ENCODE measurements around the gene MED29. TPM values are rescaled to one million over a fixed set of nuclear protein-coding genes. Genes with fewer than 3 reads are reported as not detected.

The MED29 gene
- total RNA-seq, 1 experiment from 2014 or later, result 37.1 TPM

GRCh38 chr19:39390451-39390750 is 777 bp upstream of the MED29 start:
- no peak for TF ChIP-seq EZH2 (IDR thresholded peaks at IDR 0.05; ENCODE audit: borderline replicate concordance, low read depth, low read length, poor library complexity, severe bottlenecking)
- TF ChIP-seq CTCF (conservative IDR thresholded peaks at IDR 0.05; ENCODE audit: low read depth, low read length), result no peak
- ChIA-PET CTCF (interaction anchor here (0.8 kb wide), 1 partner anchor 48 kb away, joined by 3 read pairs; the partner anchor contains the start of gene SAMD4B), POLR2A (ENCODE audit: low non-redundant PET) (interaction anchor here (1.4 kb wide), 1 partner anchor 46 kb away, joined by 5 read pairs; the partner anchor contains the start of gene RPS16)
- BruUV-seq (replicated peaks), result no TSS peak
- H3K27ac ChIP-seq (ENCODE audit: low read depth, low read length, poor library complexity, severe bottlenecking), result peak overlapping the region; percentile 96
- H3K4me1 ChIP-seq (ENCODE audit: insufficient read depth, low read length, poor library complexity, severe bottlenecking), result peaks cover 17% of the 10 kb centered on the region
- H3K4me3 ChIP-seq (ENCODE audit: low read depth, low read length, poor library complexity, severe bottlenecking), result peak overlapping the region; percentile 77
- no peaks in the 10 kb centered on the region for H3K9me3 ChIP-seq (ENCODE audit: low read depth, low read length, poor library complexity, severe bottlenecking)
- no peak for DNase-seq (ENCODE audit: low spot score)
- intact Hi-C loops (cut with micrococcal nuclease; ENCODE audit: unreplicated experiment), result no loop called here
- peaks cover 42% of the 10 kb centered on the region for H3K36me3 ChIP-seq (ENCODE audit: insufficient read depth, low read length, poor library complexity, severe bottlenecking)
- H3K27me3 ChIP-seq (replicated peaks; ENCODE audit: insufficient read depth, low read depth, low read length, poor library complexity), result no peaks in the 10 kb centered on the region

- H3K36me3 ChIP-seq (ENCODE audit: insufficient read depth, low read length, poor library complexity, severe bottlenecking), result peaks cover 5% of the 10 kb centered on the region
- no TSS peak for BruUV-seq (replicated peaks)
- no peaks in the 10 kb centered on the region for H3K9me3 ChIP-seq (ENCODE audit: low read depth, low read length, poor library complexity, severe bottlenecking)
- H3K27ac ChIP-seq (ENCODE audit: low read depth, low read length, poor library complexity, severe bottlenecking), result peak overlapping the region; percentile 33
- DNase-seq (ENCODE audit: low spot score), result peak; percentile 91
- H3K27me3 ChIP-seq (replicated peaks; ENCODE audit: insufficient read depth, low read depth, low read length, poor library complexity), result no peaks in the 10 kb centered on the region
- H3K4me3 ChIP-seq (ENCODE audit: low read depth, low read length, poor library complexity, severe bottlenecking), result no peak overlapping the region
- H3K4me1 ChIP-seq (ENCODE audit: insufficient read depth, low read length, poor library complexity, severe bottlenecking), result peaks cover 15% of the 10 kb centered on the region
- CTCF ChIA-PET, result interaction anchor here (1.4 to 1.8 kb wide), 2 partner anchors 9 to 14 kb away, joined by 6 to 16 read pairs; partner anchors contain the start of genes PLEKHG2 and ZFP36
- intact Hi-C loops (cut with micrococcal nuclease; ENCODE audit: unreplicated experiment), result loop anchor here (1.0 kb wide), 1 partner anchor 15 kb away; the partner anchor contains the start of gene PLEKHG2
- TF ChIP-seq EZH2 (IDR thresholded peaks at IDR 0.05; ENCODE audit: borderline replicate concordance, low read depth, low read length, poor library complexity, severe bottlenecking), result no peak
- TF ChIP-seq CTCF (conservative IDR thresholded peaks at IDR 0.05; ENCODE audit: low read depth, low read length), result peak; percentile 94
- POLR2A ChIA-PET (ENCODE audit: low non-redundant PET), result interaction anchor here (1.3 kb wide), 1 partner anchor 38 kb away, joined by 5 read pairs; the partner anchor contains the start of gene RPS16
Observed at GRCh38 chr19:39397360-39398296, 6.5 kb downstream of the MED29 start.

GRCh38 chr19:39398297-39398864 is 7.2 kb downstream of the MED29 start:
- intact Hi-C loops (cut with micrococcal nuclease; ENCODE audit: unreplicated experiment), result no loop called here
- Histone ChIP-seq H3K36me3 (ENCODE audit: insufficient read depth, low read length, poor library complexity, severe bottlenecking) (peaks cover 3% of the 10 kb centered on the region), H3K27me3 (replicated peaks; ENCODE audit: insufficient read depth, low read depth, low read length, poor library complexity) (no peaks in the 10 kb centered on the region), H3K4me3 (ENCODE audit: low read depth, low read length, poor library complexity, severe bottlenecking) (no peak overlapping the region), H3K27ac (ENCODE audit: low read depth, low read length, poor library complexity, severe bottlenecking) (peak overlapping the region; percentile 33), H3K4me1 (ENCODE audit: insufficient read depth, low read length, poor library complexity, severe bottlenecking) (peaks cover 21% of the 10 kb centered on the region), H3K9me3 (ENCODE audit: low read depth, low read length, poor library complexity, severe bottlenecking) (no peaks in the 10 kb centered on the region)
- no peak for DNase-seq (ENCODE audit: low spot score)
- ChIA-PET CTCF (interaction anchor here (1.4 to 1.8 kb wide), 2 partner anchors 8 to 13 kb away, joined by 6 to 16 read pairs; partner anchors contain the start of genes PLEKHG2 and ZFP36), POLR2A (ENCODE audit: low non-redundant PET) (interaction anchor here (1.3 kb wide), 1 partner anchor 38 kb away, joined by 5 read pairs; the partner anchor contains the start of gene RPS16)
- BruUV-seq (replicated peaks), result no TSS peak
- TF ChIP-seq EZH2 (IDR thresholded peaks at IDR 0.05; ENCODE audit: borderline replicate concordance, low read depth, low read length, poor library complexity, severe bottlenecking) (no peak), CTCF (conservative IDR thresholded peaks at IDR 0.05; ENCODE audit: low read depth, low read length) (no peak)

Data from A673 (cell line).